HAP-1 (cell line): ENCODE data around the gene POLR2E.
A peak's percentile ranks its signal among the peaks of the same experiment; 100 is the strongest.

Experiments used
- DNase-seq, 2 experiments: peaks; one replicate each; pipeline ENCODE4 v3.0.0-alpha.2; 2016 to 2020; ENCODE audit warnings: low spot score in 2 of 2
- H3K27me3 ChIP-seq: fragments of 250-450 bp; sonication (Bioruptor Pico); 2 replicates; pipeline ENCODE4 v1.5.1; 2020; ENCODE audit warnings: low read depth, mild to moderate bottlenecking, moderate library complexity
- H3K36me3 ChIP-seq: fragments of 250-450 bp; sonication (Bioruptor Pico); replicated peaks from 2 replicates; pipeline ENCODE4 v1.5.1; 2020; ENCODE audit warnings: mild to moderate bottlenecking
- H3K4me1 ChIP-seq: fragments of 250-450 bp; sonication (Bioruptor Pico); 2 replicates; pipeline ENCODE4 v1.5.1; 2020; ENCODE audit warnings: mild to moderate bottlenecking
- H3K4me3 ChIP-seq: fragments of 250-450 bp; sonication (Bioruptor Pico); 2 replicates; pipeline ENCODE4 v1.5.1; 2020; ENCODE audit warnings: mild to moderate bottlenecking, moderate library complexity
- H3K9me3 ChIP-seq: fragments of 250-450 bp; sonication (Bioruptor Pico); 2 replicates; pipeline ENCODE4 v1.5.1; 2020; ENCODE audit warnings: mild to moderate bottlenecking, moderate library complexity
- in situ Hi-C: fragments of 300-500 bp; cut with MboI; formaldehyde crosslinking; loops from 3 replicates; pipeline ENCODE4 v1.14.3; 2020; ENCODE audit warnings: low sequenced_read_pairs, inconsistent platforms, mixed read lengths

Gene POLR2E

GRCh38 chr19:1094978-1095701 is at the start of gene POLR2E:
TSS of gene POLR2E (minus strand) at chr19:1095375. CDS start at chr19:1095315, 60 bp downstream.
- Histone ChIP-seq H3K4me1 (peaks cover 9% of the 10 kb centered on the region), H3K9me3 (no peaks in the 10 kb centered on the region), H3K36me3 (peaks cover 29% of the 10 kb centered on the region), H3K4me3 (peak within 1 kb of the TSS; percentile 96), H3K27me3 (no peaks in the 10 kb centered on the region)
- DNase-seq = peak; percentile 95 to 97
- in situ Hi-C loops = no loop called here

GRCh38 chr19:1144741-1145140 is 49.6 kb upstream of the POLR2E start:
- Histone ChIP-seq H3K27me3 (no peaks in the 10 kb centered on the region), H3K4me1 (no peaks in the 10 kb centered on the region), H3K36me3 (peaks cover 9% of the 10 kb centered on the region), H3K9me3 (no peaks in the 10 kb centered on the region), H3K4me3 (no peak overlapping the region)
- no peak for DNase-seq
- in situ Hi-C loops = no loop called here

GRCh38 chr19:1143828-1144399 is 48.7 kb upstream of the POLR2E start:
- Histone ChIP-seq H3K9me3 (no peaks in the 10 kb centered on the region), H3K4me3 (no peak overlapping the region), H3K27me3 (no peaks in the 10 kb centered on the region), H3K4me1 (no peaks in the 10 kb centered on the region), H3K36me3 (peaks cover 4% of the 10 kb centered on the region)
- in situ Hi-C loops = no loop called here
- no peak for DNase-seq

GRCh38 chr19:1141944-1142343 is 46.8 kb upstream of the POLR2E start:
- no peak overlapping the region for H3K4me3 ChIP-seq
- H3K36me3 ChIP-seq = peaks cover 4% of the 10 kb centered on the region
- H3K9me3 ChIP-seq = no peaks in the 10 kb centered on the region
- no peaks in the 10 kb centered on the region for H3K27me3 ChIP-seq
- H3K4me1 ChIP-seq = no peaks in the 10 kb centered on the region
- in situ Hi-C loops = no loop called here
- DNase-seq = no peak

- in situ Hi-C loops = no loop called here
- H3K9me3 ChIP-seq = no peaks in the 10 kb centered on the region
- H3K4me1 ChIP-seq = no peaks in the 10 kb centered on the region
- no peaks in the 10 kb centered on the region for H3K27me3 ChIP-seq
- H3K36me3 ChIP-seq = peaks cover 4% of the 10 kb centered on the region
- H3K4me3 ChIP-seq = no peak overlapping the region
- DNase-seq = no peak
Measured at GRCh38 chr19:1140272-1141027, 45.3 kb upstream of the POLR2E start.

- H3K27me3 ChIP-seq = no peaks in the 10 kb centered on the region
- no peaks in the 10 kb centered on the region for H3K4me1 ChIP-seq
- no peak overlapping the region for H3K4me3 ChIP-seq
- in situ Hi-C loops = no loop called here
- no peak for DNase-seq
- peaks cover 4% of the 10 kb centered on the region for H3K36me3 ChIP-seq
- no peaks in the 10 kb centered on the region for H3K9me3 ChIP-seq
Measured at GRCh38 chr19:1139126-1139525, 44.0 kb upstream of the POLR2E start.

GRCh38 chr19:1138121-1138520 is 42.9 kb upstream of the POLR2E start:
- DNase-seq = no peak
- no peaks in the 10 kb centered on the region for H3K9me3 ChIP-seq
- peaks cover 4% of the 10 kb centered on the region for H3K36me3 ChIP-seq
- in situ Hi-C loops = no loop called here
- H3K4me3 ChIP-seq = no peak overlapping the region
- no peaks in the 10 kb centered on the region for H3K27me3 ChIP-seq
- no peaks in the 10 kb centered on the region for H3K4me1 ChIP-seq

GRCh38 chr19:1136621-1137317 is 41.6 kb upstream of the POLR2E start:
- no peaks in the 10 kb centered on the region; the same call in 1 of the 2 replicates for H3K36me3 ChIP-seq
- in situ Hi-C loops = no loop called here
- no peak for DNase-seq
- no peak overlapping the region for H3K4me3 ChIP-seq
- H3K9me3 ChIP-seq = no peaks in the 10 kb centered on the region
- H3K4me1 ChIP-seq = no peaks in the 10 kb centered on the region
- H3K27me3 ChIP-seq = no peaks in the 10 kb centered on the region

- in situ Hi-C loops = no loop called here
- H3K9me3 ChIP-seq = no peaks in the 10 kb centered on the region
- H3K36me3 ChIP-seq = no peaks in the 10 kb centered on the region; the same call in 1 of the 2 replicates
- H3K4me3 ChIP-seq = no peak overlapping the region
- DNase-seq = no peak
- no peaks in the 10 kb centered on the region for H3K27me3 ChIP-seq
- H3K4me1 ChIP-seq = no peaks in the 10 kb centered on the region
Measured at GRCh38 chr19:1136201-1136600, 41.0 kb upstream of the POLR2E start.

GRCh38 chr19:1135454-1135853 is 40.3 kb upstream of the POLR2E start:
- H3K36me3 ChIP-seq = no peaks in the 10 kb centered on the region; the same call in 1 of the 2 replicates
- in situ Hi-C loops = no loop called here
- no peaks in the 10 kb centered on the region for H3K4me1 ChIP-seq
- DNase-seq = no peak
- no peak overlapping the region for H3K4me3 ChIP-seq
- H3K9me3 ChIP-seq = no peaks in the 10 kb centered on the region
- H3K27me3 ChIP-seq = no peaks in the 10 kb centered on the region

GRCh38 chr19:1134431-1134830 is 39.3 kb upstream of the POLR2E start:
- Histone ChIP-seq H3K27me3 (no peaks in the 10 kb centered on the region), H3K9me3 (no peaks in the 10 kb centered on the region), H3K4me1 (no peaks in the 10 kb centered on the region), H3K36me3 (no peaks in the 10 kb centered on the region; the same call in 1 of the 2 replicates), H3K4me3 (no peak overlapping the region)
- DNase-seq = no peak
- in situ Hi-C loops = no loop called here

GRCh38 chr19:1133471-1133929 is 38.3 kb upstream of the POLR2E start:
- H3K4me1 ChIP-seq = no peaks in the 10 kb centered on the region
- H3K36me3 ChIP-seq = no peaks in the 10 kb centered on the region
- H3K4me3 ChIP-seq = no peak overlapping the region
- H3K27me3 ChIP-seq = no peaks in the 10 kb centered on the region
- no peaks in the 10 kb centered on the region for H3K9me3 ChIP-seq
- DNase-seq = peak in 1 of 2 experiments; percentile 48
- in situ Hi-C loops = no loop called here

GRCh38 chr19:1132552-1133383 is 37.6 kb upstream of the POLR2E start:
- no peak for DNase-seq
- in situ Hi-C loops = no loop called here
- no peaks in the 10 kb centered on the region for H3K36me3 ChIP-seq
- no peaks in the 10 kb centered on the region for H3K4me1 ChIP-seq
- no peaks in the 10 kb centered on the region for H3K9me3 ChIP-seq
- H3K4me3 ChIP-seq = no peak overlapping the region
- no peaks in the 10 kb centered on the region for H3K27me3 ChIP-seq
